Breast epithelium (tissue), 4 donors: ENCODE data around the gene HTRA3. TPM values are rescaled to one million over a fixed set of nuclear protein-coding genes. Genes with fewer than 3 reads are reported as not detected.

Experiments used
- DNase-seq, 2 donors: peaks; one replicate each; pipeline ENCODE4 v3.0.0-alpha.2; 2019; ENCODE audit warnings: low spot score in 2 of 2
- H3K27ac ChIP-seq, 2 donors: fragments of 200-600 bp; sonication (generic) in 1 of 2; one replicate each; pipeline ENCODE4 v1.5.1; 2016 to 2019; ENCODE audit warnings: mild to moderate bottlenecking in 1 of 2
- H3K27me3 ChIP-seq, 2 donors: fragments of 200-600 bp; sonication (generic) in 1 of 2; one replicate each; pipeline versions ENCODE4 v1.5.1 to v1.6.0; 2017 to 2019; ENCODE audit warnings: control low read depth in 1 of 2, mild to moderate bottlenecking in 1 of 2
- H3K36me3 ChIP-seq: fragments of 200-600 bp; one replicate; pipeline ENCODE4 v1.5.1; 2019
- H3K4me1 ChIP-seq, 2 donors: fragments of 200-600 bp; sonication (generic); one replicate each; pipeline ENCODE4 v1.5.1; 2016 to 2019; ENCODE audit warnings: control low read depth in 1 of 2
- H3K4me3 ChIP-seq, 3 donors: fragments of 200-600 bp; sonication (generic); 1 replicate in 2 of 3; 2 replicates in 1 of 3; pipeline ENCODE4 v1.5.1; 2016 to 2019; ENCODE audit warnings: mild to moderate bottlenecking in 3 of 3, moderate library complexity in 2 of 3
- H3K9me3 ChIP-seq, 2 donors: fragments of 200-600 bp; sonication (generic) in 1 of 2; one replicate each; pipeline ENCODE4 v1.5.1; 2016 to 2019; ENCODE audit warnings: control low read depth in 1 of 2
- POLR2A ChIP-seq: fragments of 450-650 bp; IDR thresholded peaks from one replicate; pipeline ENCODE4 v1.6.1; 2016; ENCODE audit warnings: antibody characterized with exemption, mild to moderate bottlenecking, moderate library complexity
- POLR2AphosphoS5 ChIP-seq, 3 donors: sonication (generic); formaldehyde crosslinking; IDR thresholded peaks; one replicate each; pipeline ENCODE4 v1.6.1; 2017; ENCODE audit warnings: antibody characterized with exemption in 3 of 3
- intact Hi-C: fragments of 100-400 bp; cut with DNase I; formaldehyde crosslinking; loops from one replicate; pipeline ENCODE4 v1.15.1; 2023; ENCODE audit warnings: low total_unique reads
- total RNA-seq, 3 donors: library from RNA; depleted of rRNA; stranded (reverse); fragments of >200 nt; gene quantifications; one replicate each; pipeline ENCODE4 v1.1.0, GENCODE V29; 2016
- TF ChIP-seq, protein P1 (sequence below), 3 donors: fragments of 450-650 bp; IDR thresholded peaks; one replicate each; pipeline ENCODE4 v1.5.1; 2016 to 2017; ENCODE audit warnings: antibody characterized with exemption in 3 of 3, mild to moderate bottlenecking in 3 of 3, moderate library complexity in 3 of 3

The HTRA3 gene
- total RNA-seq, 3 donors from 2014 or later = 8.5 to 53.9 (median 19.7) TPM

DNA sequence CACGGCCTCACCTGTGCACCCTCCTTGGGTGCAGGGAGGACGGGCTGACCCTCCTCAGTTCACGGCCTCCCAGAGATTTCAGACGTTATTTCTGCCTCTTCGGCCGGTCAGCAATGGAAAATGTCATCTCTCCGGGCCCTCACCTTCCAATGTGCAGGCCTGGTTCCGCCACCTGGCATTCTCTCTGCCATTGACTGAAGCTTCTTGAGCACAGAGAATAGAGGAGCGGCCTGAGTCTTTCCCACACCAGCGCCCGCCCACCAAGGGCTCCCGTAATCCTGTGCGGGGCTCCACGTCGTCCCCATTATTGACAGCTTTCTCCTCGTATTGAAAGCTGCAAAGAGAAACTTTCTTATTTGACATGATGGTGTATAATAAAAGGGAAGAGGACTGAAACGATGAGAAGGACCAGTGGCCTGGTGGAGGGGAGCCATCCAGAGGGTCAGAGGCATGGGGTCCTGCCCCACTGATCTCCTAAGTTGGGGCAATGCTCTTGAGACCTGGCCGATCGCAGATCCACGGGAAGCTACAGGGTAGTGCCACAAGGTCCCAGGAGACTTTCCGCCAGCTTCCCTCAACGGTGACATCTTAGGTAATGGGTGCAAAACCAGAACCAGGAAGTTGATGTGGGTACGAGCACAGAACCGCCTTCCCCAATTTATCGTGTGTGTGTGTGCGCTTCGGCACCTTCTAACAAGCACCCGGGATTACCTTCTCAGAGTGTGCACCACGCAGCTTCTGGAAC, 20.6 kb downstream of the HTRA3 start:
- Histone ChIP-seq H3K4me1 (no peaks in the 10 kb centered on the region), H3K36me3 (no peaks in the 10 kb centered on the region), H3K9me3 (no peaks in the 10 kb centered on the region), H3K27me3 (no peaks in the 10 kb centered on the region), H3K27ac (no peak overlapping the region), H3K4me3 (no peak overlapping the region)
- no peak for TF ChIP-seq POLR2AphosphoS5 (IDR thresholded peaks at IDR 0.05)
- TF ChIP-seq, protein P1, sequence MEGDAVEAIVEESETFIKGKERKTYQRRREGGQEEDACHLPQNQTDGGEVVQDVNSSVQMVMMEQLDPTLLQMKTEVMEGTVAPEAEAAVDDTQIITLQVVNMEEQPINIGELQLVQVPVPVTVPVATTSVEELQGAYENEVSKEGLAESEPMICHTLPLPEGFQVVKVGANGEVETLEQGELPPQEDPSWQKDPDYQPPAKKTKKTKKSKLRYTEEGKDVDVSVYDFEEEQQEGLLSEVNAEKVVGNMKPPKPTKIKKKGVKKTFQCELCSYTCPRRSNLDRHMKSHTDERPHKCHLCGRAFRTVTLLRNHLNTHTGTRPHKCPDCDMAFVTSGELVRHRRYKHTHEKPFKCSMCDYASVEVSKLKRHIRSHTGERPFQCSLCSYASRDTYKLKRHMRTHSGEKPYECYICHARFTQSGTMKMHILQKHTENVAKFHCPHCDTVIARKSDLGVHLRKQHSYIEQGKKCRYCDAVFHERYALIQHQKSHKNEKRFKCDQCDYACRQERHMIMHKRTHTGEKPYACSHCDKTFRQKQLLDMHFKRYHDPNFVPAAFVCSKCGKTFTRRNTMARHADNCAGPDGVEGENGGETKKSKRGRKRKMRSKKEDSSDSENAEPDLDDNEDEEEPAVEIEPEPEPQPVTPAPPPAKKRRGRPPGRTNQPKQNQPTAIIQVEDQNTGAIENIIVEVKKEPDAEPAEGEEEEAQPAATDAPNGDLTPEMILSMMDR (IDR thresholded peaks at IDR 0.05) = no peak
- no peak for TF ChIP-seq POLR2A
- DNase-seq = no peak
- intact Hi-C loops = no loop called here

DNA sequence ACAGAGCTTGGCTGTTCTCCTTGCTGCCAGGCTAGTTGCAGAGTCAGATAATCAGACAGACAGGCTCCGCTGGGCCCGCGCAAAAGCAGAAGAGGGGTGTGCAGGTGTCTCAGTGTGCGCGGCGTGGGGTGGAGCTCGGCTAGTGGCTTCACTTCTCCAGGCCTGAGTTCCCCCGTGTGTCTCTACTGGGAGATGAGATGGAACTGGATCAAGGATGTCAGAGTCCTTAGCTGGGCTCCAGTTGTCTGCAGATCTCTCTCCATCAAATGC, 21.1 kb downstream of the HTRA3 start:
- no peak for DNase-seq
- Histone ChIP-seq H3K27me3 (no peaks in the 10 kb centered on the region), H3K4me3 (no peak overlapping the region), H3K4me1 (no peaks in the 10 kb centered on the region), H3K36me3 (no peaks in the 10 kb centered on the region), H3K9me3 (no peaks in the 10 kb centered on the region), H3K27ac (no peak overlapping the region)
- intact Hi-C loops = no loop called here
- TF ChIP-seq, protein P1 (IDR thresholded peaks at IDR 0.05) = no peak
- TF ChIP-seq POLR2AphosphoS5 (IDR thresholded peaks at IDR 0.05) (no peak), POLR2A (no peak)

DNA sequence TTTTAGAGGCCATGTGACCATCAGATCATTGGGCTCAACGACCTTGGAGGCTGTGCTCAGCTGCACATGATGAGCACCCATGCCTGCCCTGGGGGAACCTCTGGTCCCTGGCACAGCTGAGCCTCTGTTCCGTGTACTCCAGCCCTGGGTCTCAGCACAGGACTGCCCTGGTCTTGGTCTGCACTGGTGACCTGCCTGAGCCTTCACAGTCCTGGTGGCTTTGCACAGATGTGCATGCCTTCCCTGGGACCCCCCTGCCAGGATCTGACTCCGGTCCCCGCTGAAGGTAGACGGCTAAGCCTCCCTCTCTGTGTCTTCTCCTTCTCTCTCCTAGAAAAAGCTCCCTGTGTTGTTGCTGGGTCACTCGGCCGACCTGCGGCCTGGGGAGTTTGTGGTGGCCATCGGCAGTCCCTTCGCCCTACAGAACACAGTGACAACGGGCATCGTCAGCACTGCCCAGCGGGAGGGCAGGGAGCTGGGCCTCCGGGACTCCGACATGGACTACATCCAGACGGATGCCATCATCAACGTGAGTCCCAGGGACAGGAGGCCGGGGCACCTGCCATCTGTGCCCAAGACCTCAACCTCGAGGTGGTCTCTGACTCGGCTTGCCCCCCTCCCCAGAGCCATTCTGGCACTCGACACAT, 21.6 kb downstream of the HTRA3 start:
- H3K27ac ChIP-seq = no peak overlapping the region
- intact Hi-C loops = no loop called here
- no peaks in the 10 kb centered on the region for H3K9me3 ChIP-seq
- H3K4me3 ChIP-seq = no peak overlapping the region
- H3K27me3 ChIP-seq = no peaks in the 10 kb centered on the region
- no peak for TF ChIP-seq POLR2A
- TF ChIP-seq POLR2AphosphoS5 (IDR thresholded peaks at IDR 0.05) = no peak
- TF ChIP-seq, protein P1 (IDR thresholded peaks at IDR 0.05) = no peak
- DNase-seq = no peak
- H3K4me1 ChIP-seq = no peaks in the 10 kb centered on the region
- H3K36me3 ChIP-seq = no peaks in the 10 kb centered on the region

DNA sequence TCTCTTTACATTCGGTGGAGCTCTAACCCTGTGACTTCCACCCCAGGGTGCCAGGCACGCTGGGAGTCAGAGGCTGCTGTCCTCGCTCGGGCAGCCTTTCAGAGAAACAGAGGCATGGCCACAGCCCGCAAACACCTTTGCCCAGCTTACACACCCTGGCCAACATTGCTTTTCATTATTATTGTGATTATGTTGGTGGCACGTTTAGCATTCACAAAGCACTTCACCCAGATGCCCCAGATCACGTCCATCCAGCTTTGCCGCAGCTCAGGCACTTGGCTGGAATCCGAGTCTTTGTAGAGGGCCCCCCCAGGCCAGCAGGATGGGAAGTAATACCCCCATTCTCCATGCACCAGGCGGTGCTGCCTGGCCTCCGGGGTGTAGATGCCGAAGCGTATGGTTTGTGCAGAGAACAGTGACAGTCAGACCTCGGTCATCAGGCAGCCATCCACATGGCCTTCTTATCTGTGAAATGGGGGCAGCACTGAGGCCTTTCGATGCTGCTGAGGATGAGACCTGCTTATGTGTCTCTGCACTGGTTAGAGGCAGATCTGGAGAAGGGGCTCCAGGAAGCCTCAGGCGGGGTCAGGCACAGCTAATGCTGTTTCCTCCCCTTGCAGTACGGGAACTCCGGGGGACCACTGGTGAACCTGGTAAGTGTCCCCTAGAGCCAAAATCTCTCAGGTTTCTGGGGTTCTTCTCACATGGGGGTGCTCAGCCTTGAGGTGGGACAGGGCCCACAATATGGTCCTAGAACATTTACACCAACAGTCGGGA, 22.3 kb downstream of the HTRA3 start:
- H3K27ac ChIP-seq = no peak overlapping the region
- TF ChIP-seq POLR2AphosphoS5 (IDR thresholded peaks at IDR 0.05) (no peak), POLR2A (no peak)
- TF ChIP-seq, protein P1 (IDR thresholded peaks at IDR 0.05) = no peak
- no peaks in the 10 kb centered on the region for H3K27me3 ChIP-seq
- DNase-seq = no peak
- no peaks in the 10 kb centered on the region for H3K36me3 ChIP-seq
- intact Hi-C loops = no loop called here
- no peaks in the 10 kb centered on the region for H3K4me1 ChIP-seq
- no peak overlapping the region for H3K4me3 ChIP-seq
- H3K9me3 ChIP-seq = no peaks in the 10 kb centered on the region
